ENCODE data around the gene PRPF40A. TPM values are rescaled to one million over a fixed set of nuclear protein-coding genes. Genes with fewer than 3 reads are reported as not detected.

Gene PRPF40A
- total and polyA plus RNA-seq, 9 of the 15 experiments (the other 6 are each of a cell fraction or from before 2014, with no cell fraction given) = 168 to 304 (median 264) TPM

DNA sequence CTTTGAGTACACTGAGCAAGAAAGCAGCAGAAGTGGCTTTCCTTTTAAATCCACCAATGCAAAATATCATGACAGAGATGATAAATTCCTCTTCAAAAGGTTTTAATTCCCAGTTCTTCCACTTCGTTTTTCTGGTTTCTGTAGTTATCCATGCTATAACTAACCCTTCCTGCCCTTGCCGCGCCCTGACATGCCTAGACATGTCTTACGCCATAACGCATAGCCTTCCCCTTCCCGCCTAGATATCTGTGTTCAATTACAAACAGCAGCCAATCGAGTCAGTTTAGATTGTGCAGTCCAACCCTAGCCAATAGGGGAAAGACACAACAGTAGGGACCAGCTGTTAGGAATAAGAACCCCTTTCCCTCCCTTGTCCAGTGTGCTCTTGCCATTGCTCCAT, 16.1 kb downstream of the PRPF40A start:
- peaks cover 73% of the 10 kb centered on the region for H3K36me3 ChIP-seq (ENCODE audit: control insufficient read depth, insufficient read depth, low read length)
- no peaks in the 10 kb centered on the region for H4K20me1 ChIP-seq (replicated peaks; ENCODE audit: control insufficient read depth, insufficient read depth, low read length)
- H3K9me3 ChIP-seq (replicated peaks; ENCODE audit: control insufficient read depth, insufficient read depth, low read depth, low read length) = no peaks in the 10 kb centered on the region; the same call in 1 of the 2 replicates
- H3K9me1 ChIP-seq (ENCODE audit: control insufficient read depth, insufficient read depth, low read length) = no peaks in the 10 kb centered on the region
- H3K79me2 ChIP-seq (ENCODE audit: control insufficient read depth, insufficient read depth, low read length) = peaks cover 100% of the 10 kb centered on the region
- ChIA-PET POLR2A (interaction anchor here (1.2 kb wide), 1 partner anchor 13 kb away, joined by 3 read pairs; no protein-coding TSS in a partner anchor), CTCF (ENCODE audit: low intra/inter-chr PET ratio) (no interaction called here)
- H3K4me3 ChIP-seq = no peak overlapping the region
- H3K4me1 ChIP-seq (replicated peaks in 1 of 2; ENCODE audit: control insufficient read depth in 2 of 2, insufficient read depth in 2 of 2, low read length in 2 of 2) = no peaks in the 10 kb centered on the region
- in situ Hi-C loops (cut with MboI) = no loop called here
- no peaks in the 10 kb centered on the region for H3K27me3 ChIP-seq (ENCODE audit: control insufficient read depth in 2 of 2, insufficient read depth in 2 of 2, low read length in 2 of 2)
- ATAC-seq (no peak), DNase-seq (ENCODE audit: extremely low read depth in 1 of 4, low spot score in 3 of 4) (no peak), FAIRE-seq (no peak)
- intact Hi-C loops (cut with micrococcal nuclease) = no loop called here
- BruUV-seq (replicated peaks) = no TSS peak
- TF ChIP-seq GTF2F1 (IDR thresholded peaks at IDR 0.05; ENCODE audit: low read depth, low read length) (no peak), ZBTB33 (CRISPR knock-in tag; IDR thresholded peaks at IDR 0.05) (peak; percentile 66)
- no peak overlapping the region for H2AFZ ChIP-seq (ENCODE audit: low read depth, low read length)
- 90% methylated on average over 7 of the region's 7 CpGs for WGBS (ENCODE audit: insufficient coverage, low coverage, missing lambda C conversion rate)
- no peak overlapping the region for H3K4me2 ChIP-seq (ENCODE audit: insufficient read depth, low read length)
- H3K27ac ChIP-seq (ENCODE audit: extremely low read depth, low read depth, low read length) = no peak overlapping the region
- H3K9ac ChIP-seq (ENCODE audit: insufficient read depth in 1 of 2, low read depth in 2 of 2, low read length in 2 of 2) = no peak overlapping the region

GRCh38 chr2:152696476-152696875, 20.8 kb downstream of the PRPF40A start:
- Histone ChIP-seq H3K27me3 (ENCODE audit: control insufficient read depth in 2 of 2, insufficient read depth in 2 of 2, low read length in 2 of 2) (no peaks in the 10 kb centered on the region), H3K4me1 (replicated peaks in 1 of 2; ENCODE audit: control insufficient read depth in 2 of 2, insufficient read depth in 2 of 2, low read length in 2 of 2) (no peaks in the 10 kb centered on the region), H3K9ac (ENCODE audit: insufficient read depth in 1 of 2, low read depth in 2 of 2, low read length in 2 of 2) (no peak overlapping the region), H3K36me3 (ENCODE audit: control insufficient read depth, insufficient read depth, low read length) (peaks cover 68% of the 10 kb centered on the region), H4K20me1 (replicated peaks; ENCODE audit: control insufficient read depth, insufficient read depth, low read length) (no peaks in the 10 kb centered on the region), H3K27ac (ENCODE audit: extremely low read depth, low read depth, low read length) (no peak overlapping the region), H3K79me2 (ENCODE audit: control insufficient read depth, insufficient read depth, low read length) (peaks cover 89% of the 10 kb centered on the region), H3K9me1 (ENCODE audit: control insufficient read depth, insufficient read depth, low read length) (no peaks in the 10 kb centered on the region), H3K4me2 (ENCODE audit: insufficient read depth, low read length) (no peak overlapping the region), H3K9me3 (replicated peaks; ENCODE audit: control insufficient read depth, insufficient read depth, low read depth, low read length) (no peaks in the 10 kb centered on the region), H2AFZ (ENCODE audit: low read depth, low read length) (no peak overlapping the region), H3K4me3 (no peak overlapping the region)
- ATAC-seq = no peak
- WGBS (ENCODE audit: insufficient coverage, low coverage, missing lambda C conversion rate) = 83% methylated on average over 1 of the region's 1 CpG
- ChIA-PET CTCF (ENCODE audit: low intra/inter-chr PET ratio) (interaction anchor here (0.8 kb wide), 1 partner anchor 10 kb away, joined by 3 read pairs; no protein-coding TSS in a partner anchor), POLR2A (interaction anchor here (1.0 to 1.1 kb wide), 3 partner anchors 11 to 20 kb away, joined by 3 to 4 read pairs (median 3); no protein-coding TSS in a partner anchor)
- no peak for FAIRE-seq
- intact Hi-C loops (cut with micrococcal nuclease) = no loop called here
- no peak for DNase-seq (ENCODE audit: extremely low read depth in 1 of 4, low spot score in 3 of 4)
- in situ Hi-C loops (cut with MboI) = no loop called here
- no TSS peak for BruUV-seq (replicated peaks)
- TF ChIP-seq DMBX1 (CRISPR knock-in tag; IDR thresholded peaks at IDR 0.05; ENCODE audit: borderline replicate concordance) (no peak), ERF (CRISPR knock-in tag; IDR thresholded peaks at IDR 0.05) (no peak), YY1 (IDR thresholded peaks at IDR 0.05; ENCODE audit: borderline replicate concordance in 1 of 3, control insufficient read depth in 1 of 3, extremely low read depth in 1 of 3, insufficient read depth in 3 of 3, insufficient read length in 1 of 3, insufficient replicate concordance in 2 of 3, low read depth in 1 of 3, low read length in 2 of 3) (no peak), NCOA4 (IDR thresholded peaks at IDR 0.05; ENCODE audit: partially characterized antibody) (no peak)
- TF ChIP-seq, protein P1, sequence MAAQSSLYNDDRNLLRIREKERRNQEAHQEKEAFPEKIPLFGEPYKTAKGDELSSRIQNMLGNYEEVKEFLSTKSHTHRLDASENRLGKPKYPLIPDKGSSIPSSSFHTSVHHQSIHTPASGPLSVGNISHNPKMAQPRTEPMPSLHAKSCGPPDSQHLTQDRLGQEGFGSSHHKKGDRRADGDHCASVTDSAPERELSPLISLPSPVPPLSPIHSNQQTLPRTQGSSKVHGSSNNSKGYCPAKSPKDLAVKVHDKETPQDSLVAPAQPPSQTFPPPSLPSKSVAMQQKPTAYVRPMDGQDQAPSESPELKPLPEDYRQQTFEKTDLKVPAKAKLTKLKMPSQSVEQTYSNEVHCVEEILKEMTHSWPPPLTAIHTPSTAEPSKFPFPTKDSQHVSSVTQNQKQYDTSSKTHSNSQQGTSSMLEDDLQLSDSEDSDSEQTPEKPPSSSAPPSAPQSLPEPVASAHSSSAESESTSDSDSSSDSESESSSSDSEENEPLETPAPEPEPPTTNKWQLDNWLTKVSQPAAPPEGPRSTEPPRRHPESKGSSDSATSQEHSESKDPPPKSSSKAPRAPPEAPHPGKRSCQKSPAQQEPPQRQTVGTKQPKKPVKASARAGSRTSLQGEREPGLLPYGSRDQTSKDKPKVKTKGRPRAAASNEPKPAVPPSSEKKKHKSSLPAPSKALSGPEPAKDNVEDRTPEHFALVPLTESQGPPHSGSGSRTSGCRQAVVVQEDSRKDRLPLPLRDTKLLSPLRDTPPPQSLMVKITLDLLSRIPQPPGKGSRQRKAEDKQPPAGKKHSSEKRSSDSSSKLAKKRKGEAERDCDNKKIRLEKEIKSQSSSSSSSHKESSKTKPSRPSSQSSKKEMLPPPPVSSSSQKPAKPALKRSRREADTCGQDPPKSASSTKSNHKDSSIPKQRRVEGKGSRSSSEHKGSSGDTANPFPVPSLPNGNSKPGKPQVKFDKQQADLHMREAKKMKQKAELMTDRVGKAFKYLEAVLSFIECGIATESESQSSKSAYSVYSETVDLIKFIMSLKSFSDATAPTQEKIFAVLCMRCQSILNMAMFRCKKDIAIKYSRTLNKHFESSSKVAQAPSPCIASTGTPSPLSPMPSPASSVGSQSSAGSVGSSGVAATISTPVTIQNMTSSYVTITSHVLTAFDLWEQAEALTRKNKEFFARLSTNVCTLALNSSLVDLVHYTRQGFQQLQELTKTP (IDR thresholded peaks at IDR 0.05; ENCODE audit: low read depth in 1 of 2, partially characterized antibody in 2 of 2) = no peak
